ENCODE measurements around the gene MLST8. TPM values are rescaled to one million over a fixed set of nuclear protein-coding genes. Genes with fewer than 3 reads are reported as not detected.

The MLST8 gene
- total RNA-seq, 1 experiment from 2014 or later: 58.7 TPM

GRCh38 chr16:2162676-2163118 lies 42.6 kb upstream of the MLST8 start:
- Histone ChIP-seq H3K9me2 (ENCODE audit: insufficient read depth) (no peaks in the 10 kb centered on the region), H3K4me1 (ENCODE audit: control insufficient read depth in 1 of 2, insufficient read depth in 2 of 2, low read length in 2 of 2) (peaks cover 40 to 61% of the 10 kb centered on the region in 2 experiments), H3K9ac (ENCODE audit: low read length) (peak overlapping the region; percentile 67), H3K27ac (ENCODE audit: low read depth, low read length) (peak overlapping the region; percentile 90), H4K20me1 (ENCODE audit: insufficient read depth) (no peaks in the 10 kb centered on the region), H2AFZ (ENCODE audit: low read depth, low read length, poor library complexity, severe bottlenecking) (no peak overlapping the region), H3K9me3 (ENCODE audit: control insufficient read depth in 1 of 2, insufficient read depth in 1 of 2, low read depth in 1 of 2, low read length in 2 of 2) (no peaks in the 10 kb centered on the region), H3K79me2 (ENCODE audit: insufficient read depth, low read length) (peaks cover 95% of the 10 kb centered on the region), H3K4me2 (ENCODE audit: low read length) (peak overlapping the region; percentile 84), H3K36me3 (ENCODE audit: control insufficient read depth in 1 of 2, insufficient read depth in 2 of 2, low read length in 2 of 2) (peaks cover 7 to 26% of the 10 kb centered on the region in 2 experiments; a peak in 3 of 4 replicates), H3K4me3 (replicated peaks in 1 of 2; ENCODE audit: low read depth in 1 of 2, low read length in 2 of 2) (peak overlapping the region; percentile 19 to 45), H3K27me3 (ENCODE audit: insufficient read depth, low read length) (no peaks in the 10 kb centered on the region)
- ChIA-PET CTCF (no interaction called here), RAD21 (ENCODE audit: low non-redundant PET in 1 of 2, low total read pairs in 2 of 2, uncharacterized antibody in 2 of 2, unreplicated experiment in 2 of 2) (no interaction called here), POLR2A (interaction anchor here (1.1 to 1.3 kb wide), 2 partner anchors 11 to 12 kb away, joined by 3 to 5 read pairs; no protein-coding TSS in a partner anchor)
- no peak for TF ChIP-seq EZH2 (IDR thresholded peaks at IDR 0.05)
- TF ChIP-seq MAX (IDR thresholded peaks at IDR 0.05): no peak
- no peak for TF ChIP-seq SIN3A (IDR thresholded peaks at IDR 0.05; ENCODE audit: low read depth)
- no peak for TF ChIP-seq FOSL1 (IDR thresholded peaks at IDR 0.05; ENCODE audit: low read depth)
- TF ChIP-seq ELF1 (IDR thresholded peaks at IDR 0.05; ENCODE audit: borderline replicate concordance, low read depth): no peak
- no peak for TF ChIP-seq CEBPB (IDR thresholded peaks at IDR 0.05; ENCODE audit: low read depth)
- no peak for TF ChIP-seq ZFX (IDR thresholded peaks at IDR 0.05)
- no peak for TF ChIP-seq CTCF (IDR thresholded peaks at IDR 0.05 in 2 of 3, conservative IDR thresholded peaks at IDR 0.05 in 1 of 3; ENCODE audit: borderline replicate concordance in 1 of 3, insufficient read depth in 1 of 3, low read depth in 2 of 3, low read length in 2 of 3)
- TF ChIP-seq POLR2A (IDR thresholded peaks at IDR 0.05; ENCODE audit: borderline replicate concordance, extremely low read depth, insufficient read depth, insufficient read length): no peak
- no peak for TF ChIP-seq SP1 (IDR thresholded peaks at IDR 0.05; ENCODE audit: low read depth)
- no peak for TF ChIP-seq YY1 (IDR thresholded peaks at IDR 0.05; ENCODE audit: extremely low read depth, insufficient replicate concordance, low read depth, low read length)
- no peak for TF ChIP-seq REST (IDR thresholded peaks at IDR 0.05; ENCODE audit: low read depth)
- ATAC-seq (peak; percentile 60), DNase-seq (ENCODE audit: low read depth, low spot score) (no peak)
- intact Hi-C loops (cut with micrococcal nuclease): no loop called here
- no TSS peak for BruUV-seq (replicated peaks)
